GM21737 (cell line): ENCODE measurements around the gene ATP2B1.
"Not testable (repeated sequence)": the region's sequence is repeated elsewhere in the genome, so short reads cannot be mapped to it uniquely, and the experiment has no call there.

Source experiments
- ATAC-seq: cut with Tn5 transposase; IDR thresholded peaks from one replicate; pipeline ENCODE4 v1.9.1; 2021; ENCODE audit warnings: mild to moderate bottlenecking, moderate library complexity; ENCODE audit not compliant: unreplicated experiment

ATP2B1 gene

GRCh38 chr12:89708565-89709156, at the start of gene ATP2B1:
Gene ATP2B1 (minus strand): TSS chr12:89708838. CDS start chr12:89655886, 52,952 bp downstream.
- ATAC-seq, result peak; percentile 53

GRCh38 chr12:89757987-89758386, 49.3 kb upstream of the ATP2B1 start:
- ATAC-seq, result not testable (repeated sequence)

- ATAC-seq, result peak; percentile 92
These were observed 48.2 kb upstream of the ATP2B1 start for GRCh38 chr12:89756585-89757398.

GRCh38 chr12:89756194-89756584, 47.6 kb upstream of the ATP2B1 start:
- ATAC-seq, result peak; percentile 7

GRCh38 chr12:89753997-89754396, 45.4 kb upstream of the ATP2B1 start:
- no peak for ATAC-seq

- peak; percentile 45 for ATAC-seq
These were observed 43.7 kb upstream of the ATP2B1 start for GRCh38 chr12:89752341-89752740.

- no peak for ATAC-seq
These were observed 42.0 kb upstream of the ATP2B1 start for GRCh38 chr12:89750389-89751351.

GRCh38 chr12:89748791-89749190, 40.2 kb upstream of the ATP2B1 start:
- no peak for ATAC-seq

- ATAC-seq, result no peak
These were observed 36.6 kb upstream of the ATP2B1 start for GRCh38 chr12:89745286-89745685.

GRCh38 chr12:89742337-89743022, 33.8 kb upstream of the ATP2B1 start:
- no peak for ATAC-seq

- ATAC-seq, result no peak
These were observed 32.3 kb upstream of the ATP2B1 start for GRCh38 chr12:89740943-89741342.

- no peak for ATAC-seq
These were observed 28.4 kb upstream of the ATP2B1 start for GRCh38 chr12:89736995-89737394.

- ATAC-seq, result no peak
These were observed 25.1 kb upstream of the ATP2B1 start for GRCh38 chr12:89733579-89734201.

- ATAC-seq, result no peak
These were observed 23.9 kb upstream of the ATP2B1 start for GRCh38 chr12:89732522-89732921.

GRCh38 chr12:89731614-89732013, 23.0 kb upstream of the ATP2B1 start:
- no peak for ATAC-seq

- ATAC-seq, result no peak
These were observed 22.5 kb upstream of the ATP2B1 start for GRCh38 chr12:89731089-89731488.

- ATAC-seq, result no peak
These were observed 21.4 kb upstream of the ATP2B1 start for GRCh38 chr12:89729946-89730459.

GRCh38 chr12:89723276-89723675, 14.6 kb upstream of the ATP2B1 start:
- ATAC-seq, result no peak

GRCh38 chr12:89721291-89721987, 12.8 kb upstream of the ATP2B1 start:
- peak; percentile 90 for ATAC-seq
